ENCODE data around the gene B4GAT1.
"Not testable (repeated sequence)": the region's sequence is repeated elsewhere in the genome, so short reads cannot be mapped to it uniquely, and the experiment has no call there.

The B4GAT1 gene

GRCh38 chr11:66362481-66363147 lies 15.2 kb upstream of the B4GAT1 start:
- DNase-seq, result no peak

GRCh38 chr11:66361502-66361941 lies 14.1 kb upstream of the B4GAT1 start:
- no peak for DNase-seq

GRCh38 chr11:66360406-66361073 lies 13.1 kb upstream of the B4GAT1 start:
- DNase-seq, result no peak

GRCh38 chr11:66359662-66360087 lies 12.2 kb upstream of the B4GAT1 start:
- no peak for DNase-seq

GRCh38 chr11:66350560-66351235 lies 3.3 kb upstream of the B4GAT1 start:
- DNase-seq, result not testable (repeated sequence)

GRCh38 chr11:66349084-66349386 lies 1.6 kb upstream of the B4GAT1 start:
- DNase-seq, result no peak

- peak in 1 of 2 experiments; percentile 44 for DNase-seq
Measured at GRCh38 chr11:66346476-66347424, 679 bp downstream of the B4GAT1 start.

- no peak for DNase-seq
Measured at GRCh38 chr11:66345316-66345649, 2.1 kb downstream of the B4GAT1 start.

GRCh38 chr11:66344550-66345315 lies 2.7 kb downstream of the B4GAT1 start, which contains the start of gene BRMS1:
Gene BRMS1 (minus strand): TSS chr11:66345104. CDS start chr11:66342234, 2,870 bp downstream.
- DNase-seq, result peak; percentile 92 to 96

GRCh38 chr11:66343176-66343575 lies 4.3 kb downstream of the B4GAT1 start:
- DNase-seq, result no peak

GRCh38 chr11:66341502-66342126 lies 5.8 kb downstream of the B4GAT1 start:
- no peak for DNase-seq

- no peak for DNase-seq
Measured at GRCh38 chr11:66340596-66341501, 6.6 kb downstream of the B4GAT1 start.

GRCh38 chr11:66339686-66340483 lies 7.5 kb downstream of the B4GAT1 start:
- no peak for DNase-seq

- no peak for DNase-seq
Measured at GRCh38 chr11:66339162-66339675, 8.2 kb downstream of the B4GAT1 start.

- no peak for DNase-seq
Measured at GRCh38 chr11:66338276-66339161, 8.9 kb downstream of the B4GAT1 start.

- DNase-seq, result no peak
Measured at GRCh38 chr11:66337103-66337899, 10.1 kb downstream of the B4GAT1 start.
